ENCODE measurements around the gene IVL. TPM values are rescaled to one million over a fixed set of nuclear protein-coding genes. Genes with fewer than 3 reads are reported as not detected.

The IVL gene
- total RNA-seq, 1 donor from 2014 or later: not detected

- ChIA-PET CTCF (no interaction called here), POLR2A (no interaction called here)
- ATAC-seq (ENCODE audit: low read depth): no peak
- intact Hi-C loops (cut with micrococcal nuclease): no loop called here
- DNase-seq: no peak
- TF ChIP-seq CTCF (IDR thresholded peaks at IDR 0.05): no peak
- H3K27ac Mint-ChIP-seq: no peak overlapping the region
- H3K4me3 Mint-ChIP-seq: no peak overlapping the region
- H3K36me3 Mint-ChIP-seq (ENCODE audit: low read depth): no peaks in the 10 kb centered on the region
- H3K27me3 Mint-ChIP-seq: peaks cover 11% of the 10 kb centered on the region
- no peaks in the 10 kb centered on the region for H3K9me3 Mint-ChIP-seq
- no peaks in the 10 kb centered on the region for H3K4me1 Mint-ChIP-seq
These were observed 37.9 kb downstream of the IVL start for GRCh38 chr1:152946248-152946647.

- no peak for DNase-seq
- no peak for TF ChIP-seq CTCF (IDR thresholded peaks at IDR 0.05)
- ChIA-PET POLR2A (no interaction called here), CTCF (no interaction called here)
- ATAC-seq (ENCODE audit: low read depth): no peak
- Mint-ChIP-seq H3K27ac (no peak within 1 kb of the TSS), H3K27me3 (peaks cover 11% of the 10 kb centered on the region), H3K36me3 (ENCODE audit: low read depth) (no peaks in the 10 kb centered on the region), H3K9me3 (no peaks in the 10 kb centered on the region), H3K4me3 (no peak within 1 kb of the TSS), H3K4me1 (no peaks in the 10 kb centered on the region)
- intact Hi-C loops (cut with micrococcal nuclease): no loop called here
These were observed 38.4 kb downstream of the IVL start, which contains the start of gene SPRR5 for GRCh38 chr1:152946651-152947256. Gene SPRR5 (plus strand): TSS chr1:152947206. CDS start chr1:152948555, 1,349 bp downstream.

GRCh38 chr1:152951711-152952110 is 43.4 kb downstream of the IVL start:
- H3K4me3 Mint-ChIP-seq: no peak overlapping the region
- no peak for ATAC-seq (ENCODE audit: low read depth)
- no peak for DNase-seq
- no peak overlapping the region for H3K27ac Mint-ChIP-seq
- no peaks in the 10 kb centered on the region for H3K4me1 Mint-ChIP-seq
- POLR2A ChIA-PET: no interaction called here
- peaks cover 9% of the 10 kb centered on the region for H3K27me3 Mint-ChIP-seq
- CTCF ChIA-PET: no interaction called here
- H3K36me3 Mint-ChIP-seq (ENCODE audit: low read depth): no peaks in the 10 kb centered on the region
- TF ChIP-seq CTCF (IDR thresholded peaks at IDR 0.05): no peak
- intact Hi-C loops (cut with micrococcal nuclease): no loop called here
- H3K9me3 Mint-ChIP-seq: no peaks in the 10 kb centered on the region

- H3K4me1 Mint-ChIP-seq: no peaks in the 10 kb centered on the region
- ChIA-PET CTCF (no interaction called here), POLR2A (no interaction called here)
- no peak overlapping the region for H3K27ac Mint-ChIP-seq
- H3K36me3 Mint-ChIP-seq (ENCODE audit: low read depth): no peaks in the 10 kb centered on the region
- DNase-seq (no peak), ATAC-seq (ENCODE audit: low read depth) (no peak)
- H3K4me3 Mint-ChIP-seq: no peak overlapping the region
- no peak for TF ChIP-seq CTCF (IDR thresholded peaks at IDR 0.05)
- peaks cover 5% of the 10 kb centered on the region for H3K27me3 Mint-ChIP-seq
- intact Hi-C loops (cut with micrococcal nuclease): no loop called here
- no peaks in the 10 kb centered on the region for H3K9me3 Mint-ChIP-seq
These were observed 45.4 kb downstream of the IVL start for GRCh38 chr1:152953761-152954160.

GRCh38 chr1:152954436-152954835 is 46.1 kb downstream of the IVL start:
- DNase-seq (no peak), ATAC-seq (ENCODE audit: low read depth) (no peak)
- TF ChIP-seq CTCF (IDR thresholded peaks at IDR 0.05): no peak
- no peaks in the 10 kb centered on the region for H3K36me3 Mint-ChIP-seq (ENCODE audit: low read depth)
- ChIA-PET POLR2A (no interaction called here), CTCF (no interaction called here)
- no peaks in the 10 kb centered on the region for H3K9me3 Mint-ChIP-seq
- no peak overlapping the region for H3K27ac Mint-ChIP-seq
- intact Hi-C loops (cut with micrococcal nuclease): no loop called here
- H3K4me3 Mint-ChIP-seq: no peak overlapping the region
- H3K27me3 Mint-ChIP-seq: peaks cover 5% of the 10 kb centered on the region
- no peaks in the 10 kb centered on the region for H3K4me1 Mint-ChIP-seq

All from activated B cell treated with CpG ODN at 0.5 μM for 24 hours (primary cell).